Neural cell (in vitro differentiated cells): ENCODE results near the gene FAM168A. TPM values are rescaled to one million over a fixed set of nuclear protein-coding genes. Genes with fewer than 3 reads are reported as not detected.

Experiments used
- H2AFZ ChIP-seq: fragments of 200-600, 300-800 bp; sonication (generic), shearing (Covaris generic); 2 replicates; pipeline ENCODE4 v1.6.0; 2014; ENCODE audit warnings: low read depth, mild to moderate bottlenecking, antibody characterized with exemption, low read length, moderate library complexity
- H3F3A ChIP-seq: fragments of 200-600 bp; shearing (Covaris generic); 2 replicates; pipeline ENCODE4 v1.6.1; 2016; ENCODE audit warnings: mild to moderate bottlenecking, moderate library complexity, mixed read lengths, antibody characterized with exemption, low read length; ENCODE audit not compliant: insufficient read depth, poor library complexity, severe bottlenecking
- H3K27ac ChIP-seq: fragments of 200-600, 300-800 bp; sonication (generic), shearing (Covaris generic); 2 replicates; pipeline ENCODE4 v1.5.1; 2014; ENCODE audit warnings: mild to moderate bottlenecking, low read length, moderate library complexity
- H3K27me3 ChIP-seq: fragments of 300-800, 200-600 bp; sonication (generic), shearing (Covaris generic); 2 replicates; pipeline ENCODE4 v1.6.0; 2014; ENCODE audit warnings: mild to moderate bottlenecking, low read depth, low read length, moderate library complexity; ENCODE audit not compliant: insufficient read depth
- H3K36me3 ChIP-seq: fragments of 300-800, 200-600 bp; sonication (generic), shearing (Covaris generic); 2 replicates; pipeline ENCODE4 v1.5.1; 2014; ENCODE audit warnings: mild to moderate bottlenecking, antibody characterized with exemption, low read length, moderate library complexity; ENCODE audit not compliant: insufficient read depth
- H3K4me2 ChIP-seq: fragments of 300-800, 200-600 bp; sonication (generic), shearing (Covaris generic); 2 replicates; pipeline ENCODE4 v1.6.0; 2014; ENCODE audit warnings: mild to moderate bottlenecking, low read length
- H3K4me3 ChIP-seq: fragments of 300-800, 200-600 bp; sonication (generic), shearing (Covaris generic); 2 replicates; pipeline ENCODE4 v1.5.1; 2014; ENCODE audit warnings: mild to moderate bottlenecking, low read length, moderate library complexity
- H3K79me2 ChIP-seq: fragments of 200-600 bp; shearing (Covaris generic); replicated peaks from 2 replicates; pipeline ENCODE4 v1.6.0; 2014; ENCODE audit warnings: mild to moderate bottlenecking, low read length, moderate library complexity; ENCODE audit not compliant: insufficient read depth
- H3K9ac ChIP-seq: fragments of 300-800, 200-600 bp; sonication (generic), shearing (Covaris generic); 2 replicates; pipeline ENCODE4 v1.6.1; 2016; ENCODE audit warnings: mild to moderate bottlenecking, low read length, mixed read lengths
- H3K9me2 ChIP-seq: fragments of 200-600 bp; shearing (Covaris generic); 2 replicates; pipeline ENCODE4 v1.6.1; 2016; ENCODE audit warnings: mild to moderate bottlenecking, low read length, mixed read lengths; ENCODE audit not compliant: insufficient read depth
- H3K9me3 ChIP-seq: fragments of 200-600, 300-800 bp; sonication (generic), shearing (Covaris generic); 2 replicates; pipeline ENCODE4 v1.6.1; 2016; ENCODE audit warnings: mild to moderate bottlenecking, mixed run types, low read length, moderate library complexity, mixed read lengths
- H4K20me1 ChIP-seq: fragments of 200-600 bp; shearing (Covaris generic); 2 replicates; pipeline ENCODE4 v1.6.1; 2016; ENCODE audit warnings: mild to moderate bottlenecking, mixed run types; ENCODE audit not compliant: insufficient read depth
- EP300 ChIP-seq: fragments of 450-650 bp; conservative IDR thresholded peaks from 2 replicates; pipeline ENCODE4 v1.6.1; 2014; ENCODE audit warnings: antibody characterized with exemption, mild to moderate bottlenecking, moderate library complexity; ENCODE audit not compliant: poor library complexity, severe bottlenecking
- EZH2 ChIP-seq: fragments of 200-600, 300-800 bp; shearing (Covaris generic), sonication (generic); IDR thresholded peaks from 2 replicates; pipeline ENCODE4 v1.6.1; 2014; ENCODE audit warnings: antibody characterized with exemption, low read length, borderline replicate concordance, mild to moderate bottlenecking; ENCODE audit not compliant: insufficient read depth, poor library complexity, severe bottlenecking
- MXI1 ChIP-seq: fragments of 450-650 bp; conservative IDR thresholded peaks from 2 replicates; pipeline ENCODE4 v1.6.1; 2014; ENCODE audit warnings: antibody characterized with exemption, mild to moderate bottlenecking; ENCODE audit not compliant: poor library complexity, severe bottlenecking
- POLR2AphosphoS5 ChIP-seq: IDR thresholded peaks from 2 replicates; pipeline ENCODE4 v1.6.1; 2012
- RAD21 ChIP-seq: fragments of 450-650 bp; conservative IDR thresholded peaks from 2 replicates; pipeline ENCODE4 v1.6.1; 2014; ENCODE audit warnings: antibody characterized with exemption, mild to moderate bottlenecking, moderate library complexity
- SMC3 ChIP-seq: fragments of 450-650 bp; conservative IDR thresholded peaks from 2 replicates; pipeline ENCODE4 v1.6.1; 2014; ENCODE audit warnings: antibody characterized with exemption, mild to moderate bottlenecking, moderate library complexity; ENCODE audit not compliant: poor library complexity
- TAF1 ChIP-seq: IDR thresholded peaks from 2 replicates; pipeline ENCODE4 v1.6.1; 2012; ENCODE audit warnings: low read depth
- polyA plus RNA-seq: library from polyadenylated mRNA; depleted of rRNA; stranded (reverse); fragments of >200 nt; gene quantifications from 2 replicates; pipeline ENCODE4 v1.2.3, GENCODE V29; 2014
- TF ChIP-seq, protein P1 (sequence below): IDR thresholded peaks from 2 replicates; pipeline ENCODE4 v1.6.1; 2012; ENCODE audit warnings: borderline replicate concordance
- TF ChIP-seq, protein P2 (sequence below): fragments of 450-650 bp; IDR thresholded peaks from 2 replicates; pipeline ENCODE4 v1.5.1; 2014; ENCODE audit warnings: antibody characterized with exemption, mild to moderate bottlenecking, moderate library complexity; ENCODE audit not compliant: poor library complexity, severe bottlenecking

FAM168A gene
- polyA plus RNA-seq, 1 donor from 2014 or later, result 67.3 TPM

DNA sequence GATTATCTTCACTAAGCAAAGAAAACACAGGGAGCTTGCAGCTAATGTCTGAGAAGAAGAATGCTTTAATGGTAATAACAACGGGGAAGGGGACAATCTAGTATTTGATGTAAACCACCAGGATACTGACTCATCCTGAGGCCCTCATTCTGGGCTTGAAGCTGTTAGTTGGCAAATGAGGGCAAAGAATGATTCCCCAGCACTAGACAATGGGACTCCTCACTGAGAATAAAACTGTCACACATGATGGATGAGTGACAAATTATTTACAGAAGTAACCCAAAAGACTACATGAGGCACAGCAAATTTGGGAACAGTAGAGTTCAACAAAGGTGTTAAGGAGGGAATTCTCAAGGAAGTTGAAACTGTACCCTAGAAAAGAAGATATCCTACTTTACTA lies 76.3 kb downstream of the FAM168A start:
- TF ChIP-seq EZH2 (no peak), EP300 (no peak), TAF1 (no peak), RAD21 (no peak), SMC3 (no peak), MXI1 (no peak), POLR2AphosphoS5 (no peak)
- TF ChIP-seq, protein P1, sequence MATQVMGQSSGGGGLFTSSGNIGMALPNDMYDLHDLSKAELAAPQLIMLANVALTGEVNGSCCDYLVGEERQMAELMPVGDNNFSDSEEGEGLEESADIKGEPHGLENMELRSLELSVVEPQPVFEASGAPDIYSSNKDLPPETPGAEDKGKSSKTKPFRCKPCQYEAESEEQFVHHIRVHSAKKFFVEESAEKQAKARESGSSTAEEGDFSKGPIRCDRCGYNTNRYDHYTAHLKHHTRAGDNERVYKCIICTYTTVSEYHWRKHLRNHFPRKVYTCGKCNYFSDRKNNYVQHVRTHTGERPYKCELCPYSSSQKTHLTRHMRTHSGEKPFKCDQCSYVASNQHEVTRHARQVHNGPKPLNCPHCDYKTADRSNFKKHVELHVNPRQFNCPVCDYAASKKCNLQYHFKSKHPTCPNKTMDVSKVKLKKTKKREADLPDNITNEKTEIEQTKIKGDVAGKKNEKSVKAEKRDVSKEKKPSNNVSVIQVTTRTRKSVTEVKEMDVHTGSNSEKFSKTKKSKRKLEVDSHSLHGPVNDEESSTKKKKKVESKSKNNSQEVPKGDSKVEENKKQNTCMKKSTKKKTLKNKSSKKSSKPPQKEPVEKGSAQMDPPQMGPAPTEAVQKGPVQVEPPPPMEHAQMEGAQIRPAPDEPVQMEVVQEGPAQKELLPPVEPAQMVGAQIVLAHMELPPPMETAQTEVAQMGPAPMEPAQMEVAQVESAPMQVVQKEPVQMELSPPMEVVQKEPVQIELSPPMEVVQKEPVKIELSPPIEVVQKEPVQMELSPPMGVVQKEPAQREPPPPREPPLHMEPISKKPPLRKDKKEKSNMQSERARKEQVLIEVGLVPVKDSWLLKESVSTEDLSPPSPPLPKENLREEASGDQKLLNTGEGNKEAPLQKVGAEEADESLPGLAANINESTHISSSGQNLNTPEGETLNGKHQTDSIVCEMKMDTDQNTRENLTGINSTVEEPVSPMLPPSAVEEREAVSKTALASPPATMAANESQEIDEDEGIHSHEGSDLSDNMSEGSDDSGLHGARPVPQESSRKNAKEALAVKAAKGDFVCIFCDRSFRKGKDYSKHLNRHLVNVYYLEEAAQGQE, result no peak
- TF ChIP-seq, protein P2, sequence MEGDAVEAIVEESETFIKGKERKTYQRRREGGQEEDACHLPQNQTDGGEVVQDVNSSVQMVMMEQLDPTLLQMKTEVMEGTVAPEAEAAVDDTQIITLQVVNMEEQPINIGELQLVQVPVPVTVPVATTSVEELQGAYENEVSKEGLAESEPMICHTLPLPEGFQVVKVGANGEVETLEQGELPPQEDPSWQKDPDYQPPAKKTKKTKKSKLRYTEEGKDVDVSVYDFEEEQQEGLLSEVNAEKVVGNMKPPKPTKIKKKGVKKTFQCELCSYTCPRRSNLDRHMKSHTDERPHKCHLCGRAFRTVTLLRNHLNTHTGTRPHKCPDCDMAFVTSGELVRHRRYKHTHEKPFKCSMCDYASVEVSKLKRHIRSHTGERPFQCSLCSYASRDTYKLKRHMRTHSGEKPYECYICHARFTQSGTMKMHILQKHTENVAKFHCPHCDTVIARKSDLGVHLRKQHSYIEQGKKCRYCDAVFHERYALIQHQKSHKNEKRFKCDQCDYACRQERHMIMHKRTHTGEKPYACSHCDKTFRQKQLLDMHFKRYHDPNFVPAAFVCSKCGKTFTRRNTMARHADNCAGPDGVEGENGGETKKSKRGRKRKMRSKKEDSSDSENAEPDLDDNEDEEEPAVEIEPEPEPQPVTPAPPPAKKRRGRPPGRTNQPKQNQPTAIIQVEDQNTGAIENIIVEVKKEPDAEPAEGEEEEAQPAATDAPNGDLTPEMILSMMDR, result no peak
- Histone ChIP-seq H3K27ac (no peak overlapping the region), H3K9me2 (no peaks in the 10 kb centered on the region), H3K4me2 (no peak overlapping the region), H3K79me2 (peaks cover 5% of the 10 kb centered on the region), H3K36me3 (no peaks in the 10 kb centered on the region), H2AFZ (no peak overlapping the region), H3K27me3 (no peaks in the 10 kb centered on the region), H3K4me3 (no peak overlapping the region), H3F3A (no peaks in the 10 kb centered on the region), H4K20me1 (no peaks in the 10 kb centered on the region), H3K9ac (no peak overlapping the region), H3K9me3 (no peaks in the 10 kb centered on the region)

DNA sequence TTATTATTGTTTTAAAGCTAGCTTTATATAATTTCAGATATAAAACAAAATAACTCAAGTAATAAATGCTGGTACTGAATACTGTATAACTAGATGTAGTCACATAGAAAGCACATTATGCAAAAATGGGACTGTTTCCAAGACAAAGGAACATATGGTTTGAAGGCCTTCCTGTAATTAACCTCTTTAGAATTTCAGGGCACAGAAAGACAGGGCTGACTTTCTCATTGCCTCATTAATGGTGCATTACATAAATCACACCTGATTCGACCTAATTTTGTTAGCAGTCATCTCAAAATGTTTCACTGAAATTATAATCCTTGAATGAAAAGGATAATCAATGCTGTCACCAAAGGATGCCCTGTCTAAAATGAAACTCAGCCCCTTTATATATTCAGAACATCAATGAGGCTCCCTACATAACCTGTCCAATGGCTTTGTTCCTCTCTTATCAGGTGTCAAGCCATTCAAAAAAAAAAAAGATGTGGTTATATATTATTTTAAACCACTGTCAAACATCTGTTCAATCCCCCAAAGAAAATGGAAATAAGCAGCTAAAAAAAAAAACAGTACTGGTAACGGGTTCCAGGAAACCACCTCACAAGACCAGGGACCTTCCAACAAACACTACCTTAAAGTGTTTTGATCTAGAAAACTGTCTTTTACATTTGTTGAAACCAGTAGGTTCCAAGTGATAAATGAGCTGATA lies 77.4 kb downstream of the FAM168A start:
- H2AFZ ChIP-seq, result no peak overlapping the region
- no peak overlapping the region for H3K4me2 ChIP-seq
- TF ChIP-seq MXI1 (no peak), EP300 (no peak), EZH2 (no peak), TAF1 (no peak), POLR2AphosphoS5 (no peak), SMC3 (no peak), RAD21 (no peak)
- TF ChIP-seq, protein P1, result no peak
- TF ChIP-seq, protein P2, result no peak
- H3K4me3 ChIP-seq, result no peak overlapping the region
- no peaks in the 10 kb centered on the region for H3F3A ChIP-seq
- no peak overlapping the region for H3K27ac ChIP-seq
- peaks cover 5% of the 10 kb centered on the region for H3K79me2 ChIP-seq
- no peaks in the 10 kb centered on the region for H3K9me3 ChIP-seq
- H3K9ac ChIP-seq, result no peak overlapping the region
- no peaks in the 10 kb centered on the region for H4K20me1 ChIP-seq
- no peaks in the 10 kb centered on the region for H3K27me3 ChIP-seq
- no peaks in the 10 kb centered on the region for H3K9me2 ChIP-seq
- no peaks in the 10 kb centered on the region for H3K36me3 ChIP-seq
